Measurements from ENCODE around the gene TBC1D9B.

Gene TBC1D9B

GRCh38 chr5:179893076-179893957, 14.4 kb downstream of the TBC1D9B start:
- H3K27ac Mint-ChIP-seq, result no peak overlapping the region
- no peak overlapping the region for H3K4me3 Mint-ChIP-seq
- no peaks in the 10 kb centered on the region for H3K9me3 Mint-ChIP-seq
- no peak for TF ChIP-seq CTCF (IDR thresholded peaks at IDR 0.05; ENCODE audit: unreplicated experiment in 3 of 3)
- H3K4me1 Mint-ChIP-seq, result no peaks in the 10 kb centered on the region
- H3K27me3 Mint-ChIP-seq (ENCODE audit: low read depth), result no peaks in the 10 kb centered on the region
- H3K36me3 Mint-ChIP-seq (ENCODE audit: low read depth), result peaks cover 42% of the 10 kb centered on the region

- H3K4me3 Mint-ChIP-seq, result no peak overlapping the region
- no peak overlapping the region for H3K27ac Mint-ChIP-seq
- no peaks in the 10 kb centered on the region for H3K9me3 Mint-ChIP-seq
- peaks cover 44% of the 10 kb centered on the region for H3K36me3 Mint-ChIP-seq (ENCODE audit: low read depth)
- no peaks in the 10 kb centered on the region for H3K4me1 Mint-ChIP-seq
- TF ChIP-seq CTCF (IDR thresholded peaks at IDR 0.05; ENCODE audit: unreplicated experiment in 3 of 3), result no peak
- no peaks in the 10 kb centered on the region for H3K27me3 Mint-ChIP-seq (ENCODE audit: low read depth)
Observed at GRCh38 chr5:179892255-179892654, 15.4 kb downstream of the TBC1D9B start.

GRCh38 chr5:179890751-179891682, 16.7 kb downstream of the TBC1D9B start:
- no peak overlapping the region for H3K27ac Mint-ChIP-seq
- peaks cover 55% of the 10 kb centered on the region for H3K36me3 Mint-ChIP-seq (ENCODE audit: low read depth)
- no peaks in the 10 kb centered on the region for H3K27me3 Mint-ChIP-seq (ENCODE audit: low read depth)
- no peaks in the 10 kb centered on the region for H3K4me1 Mint-ChIP-seq
- no peak for TF ChIP-seq CTCF (IDR thresholded peaks at IDR 0.05; ENCODE audit: unreplicated experiment in 3 of 3)
- no peak overlapping the region for H3K4me3 Mint-ChIP-seq
- H3K9me3 Mint-ChIP-seq, result peaks cover 7% of the 10 kb centered on the region

- Mint-ChIP-seq H3K4me3 (no peak overlapping the region), H3K27me3 (ENCODE audit: low read depth) (no peaks in the 10 kb centered on the region), H3K36me3 (ENCODE audit: low read depth) (peaks cover 57% of the 10 kb centered on the region), H3K4me1 (no peaks in the 10 kb centered on the region), H3K9me3 (peaks cover 15% of the 10 kb centered on the region), H3K27ac (no peak overlapping the region)
- no peak for TF ChIP-seq CTCF (IDR thresholded peaks at IDR 0.05; ENCODE audit: unreplicated experiment in 3 of 3)
Observed at GRCh38 chr5:179889885-179890284, 17.8 kb downstream of the TBC1D9B start.

- no peaks in the 10 kb centered on the region for H3K27me3 Mint-ChIP-seq (ENCODE audit: low read depth)
Observed at GRCh38 chr5:179887802-179888201, 19.9 kb downstream of the TBC1D9B start.

More at GRCh38 chr5:179887802-179888201, 19.9 kb downstream of the TBC1D9B start:
- H3K4me1 Mint-ChIP-seq, result no peaks in the 10 kb centered on the region
- H3K4me3 Mint-ChIP-seq, result no peak overlapping the region
- peak overlapping the region in 1 of 3 experiments; percentile 35 for H3K27ac Mint-ChIP-seq
- TF ChIP-seq CTCF (IDR thresholded peaks at IDR 0.05; ENCODE audit: unreplicated experiment in 3 of 3), result no peak
- peaks cover 75% of the 10 kb centered on the region for H3K36me3 Mint-ChIP-seq (ENCODE audit: low read depth)
- peaks cover 32% of the 10 kb centered on the region for H3K9me3 Mint-ChIP-seq
